Activated T-helper 1 cell treated with anti-CD3 and anti-CD28 coated beads, Interleukin-12 subunit alpha, Interleukin-12 subunit beta, Interleukin-2, Interleukin-4 antibody, amounts not matched to agents 30 ng/mL and 10 ng/mL and 1 ng/mL, durations not matched to agents 14 hours and 24 hours and 36 hours (primary cell): ENCODE data around the gene ITGA5. TPM values are rescaled to one million over a fixed set of nuclear protein-coding genes. Genes with fewer than 3 reads are reported as not detected.

Experiments used
- DNase-seq: peaks from one replicate; pipeline ENCODE4 v3.0.0; 2021; ENCODE audit warnings: low spot score
- H3K27ac Mint-ChIP-seq: one replicate; pipeline ENCODE4 v1.8.0; 2021; ENCODE audit warnings: mild to moderate bottlenecking, mixed read lengths
- H3K27me3 Mint-ChIP-seq: one replicate; pipeline ENCODE4 v1.8.0; 2022; ENCODE audit warnings: mild to moderate bottlenecking, moderate library complexity, mixed read lengths; ENCODE audit not compliant: insufficient read depth
- H3K36me3 Mint-ChIP-seq: one replicate; pipeline ENCODE4 v1.8.0; 2021; ENCODE audit warnings: low read depth, mixed read lengths
- H3K4me1 Mint-ChIP-seq: one replicate; pipeline ENCODE4 v1.8.0; 2021; ENCODE audit warnings: low read depth, mixed read lengths
- H3K4me3 Mint-ChIP-seq: one replicate; pipeline ENCODE4 v1.8.0; 2021; ENCODE audit warnings: mild to moderate bottlenecking, moderate library complexity, mixed read lengths
- H3K9me3 Mint-ChIP-seq: one replicate; pipeline ENCODE4 v1.8.0; 2021; ENCODE audit warnings: mixed read lengths
- intact Hi-C: fragments of 100-400 bp; cut with micrococcal nuclease; formaldehyde crosslinking; loops from one replicate; pipeline ENCODE4 v1.15.1; 2024
- total RNA-seq: library from RNA; stranded (reverse); gene quantifications from 2 replicates; pipeline ENCODE4 v1.2.3, GENCODE V29; 2022

Gene ITGA5
- total RNA-seq, 1 donor from 2014 or later, result 31.2 TPM

DNA sequence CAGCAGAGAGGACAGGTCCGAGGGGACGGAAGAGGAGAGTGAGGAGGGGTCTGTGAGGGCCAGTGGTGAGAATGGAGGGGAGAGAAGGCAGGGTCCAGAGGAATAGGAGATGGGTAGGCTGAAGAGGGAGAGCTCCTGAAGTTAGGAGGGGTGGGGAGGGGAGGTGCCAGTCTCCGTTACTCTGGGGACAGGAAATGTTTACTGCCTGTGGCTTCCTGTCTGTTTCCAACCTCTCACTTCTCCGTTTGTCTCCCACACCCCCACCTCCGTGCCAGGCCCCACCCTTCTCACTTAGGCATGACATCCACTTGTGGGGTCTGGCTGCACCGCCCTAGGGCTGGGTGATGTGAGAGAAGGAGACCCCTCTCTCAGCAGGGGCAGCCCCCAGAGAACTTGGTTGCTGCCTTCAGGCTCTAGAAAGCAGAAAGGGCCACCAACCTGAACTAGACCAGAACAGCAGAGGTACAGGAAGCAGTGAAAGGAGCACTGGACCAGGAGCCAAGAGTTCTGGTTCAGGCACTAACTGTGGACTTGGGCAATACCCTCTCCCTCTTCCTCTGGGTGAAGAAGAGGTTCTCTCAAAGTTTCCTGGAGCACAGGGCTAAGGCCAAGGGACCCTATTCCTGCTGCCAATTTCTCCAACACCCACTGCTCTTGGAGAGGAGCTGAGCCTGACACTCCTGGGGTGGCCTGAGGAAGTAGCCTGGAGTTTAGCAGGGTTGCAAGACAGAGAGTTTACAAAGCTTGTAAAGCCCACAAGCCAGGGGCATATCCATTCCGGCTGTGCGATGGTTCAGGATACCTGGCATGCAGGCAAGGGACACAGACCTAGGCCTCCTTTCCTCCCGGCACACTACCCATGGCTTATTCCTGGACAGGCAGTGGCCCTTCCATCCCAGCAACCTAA lies 5.5 kb downstream of the ITGA5 start:
- peak; percentile 75 for DNase-seq
- H3K36me3 Mint-ChIP-seq, result peaks cover 8% of the 10 kb centered on the region
- no peaks in the 10 kb centered on the region for H3K27me3 Mint-ChIP-seq
- peak overlapping the region; percentile 79 for H3K4me3 Mint-ChIP-seq
- intact Hi-C loops, result loop anchor here (1.0 to 10.0 kb wide), 4 partner anchors 8 to 571 kb away; partner anchors contain the start of gene TESPA1
- H3K27ac Mint-ChIP-seq, result peak overlapping the region; percentile 87
- no peaks in the 10 kb centered on the region for H3K9me3 Mint-ChIP-seq
- H3K4me1 Mint-ChIP-seq, result peaks cover 65% of the 10 kb centered on the region

- intact Hi-C loops, result loop anchor here (1.0 to 10.0 kb wide), 4 partner anchors 9 to 572 kb away; partner anchors contain the start of gene TESPA1
- Mint-ChIP-seq H3K27me3 (no peaks in the 10 kb centered on the region), H3K27ac (peak overlapping the region; percentile 87), H3K36me3 (peaks cover 14% of the 10 kb centered on the region), H3K4me3 (peak overlapping the region; percentile 79), H3K9me3 (no peaks in the 10 kb centered on the region), H3K4me1 (peaks cover 62% of the 10 kb centered on the region)
- no peak for DNase-seq
Observed at GRCh38 chr12:54412786-54413185, 6.3 kb downstream of the ITGA5 start.

GRCh38 chr12:54412348-54412747 lies 6.7 kb downstream of the ITGA5 start:
- peak overlapping the region; percentile 79 for H3K4me3 Mint-ChIP-seq
- H3K9me3 Mint-ChIP-seq, result no peaks in the 10 kb centered on the region
- peak overlapping the region; percentile 87 for H3K27ac Mint-ChIP-seq
- no peak for DNase-seq
- peaks cover 58% of the 10 kb centered on the region for H3K4me1 Mint-ChIP-seq
- intact Hi-C loops, result loop anchor here (2.0 to 10.0 kb wide), 2 partner anchors 54 to 572 kb away; partner anchors contain the start of gene TESPA1
- H3K27me3 Mint-ChIP-seq, result no peaks in the 10 kb centered on the region
- peaks cover 17% of the 10 kb centered on the region for H3K36me3 Mint-ChIP-seq

- intact Hi-C loops, result loop anchor here (2.0 to 10.0 kb wide), 2 partner anchors 53 to 573 kb away; partner anchors contain the start of gene TESPA1
- Mint-ChIP-seq H3K4me1 (peaks cover 51% of the 10 kb centered on the region), H3K27me3 (no peaks in the 10 kb centered on the region), H3K36me3 (peaks cover 24% of the 10 kb centered on the region), H3K4me3 (peak overlapping the region; percentile 50), H3K9me3 (no peaks in the 10 kb centered on the region), H3K27ac (peak overlapping the region; percentile 87)
- DNase-seq, result peak; percentile 44
Observed at GRCh38 chr12:54411391-54412241, 7.5 kb downstream of the ITGA5 start.

- intact Hi-C loops, result no loop called here
- no peak overlapping the region for H3K27ac Mint-ChIP-seq
- H3K36me3 Mint-ChIP-seq, result peaks cover 40% of the 10 kb centered on the region
- peaks cover 40% of the 10 kb centered on the region for H3K4me1 Mint-ChIP-seq
- H3K9me3 Mint-ChIP-seq, result no peaks in the 10 kb centered on the region
- no peak overlapping the region for H3K4me3 Mint-ChIP-seq
- H3K27me3 Mint-ChIP-seq, result no peaks in the 10 kb centered on the region
- DNase-seq, result no peak
Observed at GRCh38 chr12:54409267-54409666, 9.8 kb downstream of the ITGA5 start.

- H3K36me3 Mint-ChIP-seq, result peaks cover 53% of the 10 kb centered on the region
- peaks cover 23% of the 10 kb centered on the region for H3K4me1 Mint-ChIP-seq
- H3K9me3 Mint-ChIP-seq, result no peaks in the 10 kb centered on the region
- DNase-seq, result no peak
- intact Hi-C loops, result no loop called here
- no peak overlapping the region for H3K4me3 Mint-ChIP-seq
- H3K27ac Mint-ChIP-seq, result no peak overlapping the region
- no peaks in the 10 kb centered on the region for H3K27me3 Mint-ChIP-seq
Observed at GRCh38 chr12:54407183-54407905, 11.7 kb downstream of the ITGA5 start.

- Mint-ChIP-seq H3K27ac (no peak overlapping the region), H3K4me1 (peaks cover 9% of the 10 kb centered on the region), H3K27me3 (no peaks in the 10 kb centered on the region), H3K36me3 (peaks cover 59% of the 10 kb centered on the region), H3K9me3 (no peaks in the 10 kb centered on the region), H3K4me3 (no peak overlapping the region)
- DNase-seq, result no peak
- intact Hi-C loops, result no loop called here
Observed at GRCh38 chr12:54405573-54405972, 13.5 kb downstream of the ITGA5 start.

DNA sequence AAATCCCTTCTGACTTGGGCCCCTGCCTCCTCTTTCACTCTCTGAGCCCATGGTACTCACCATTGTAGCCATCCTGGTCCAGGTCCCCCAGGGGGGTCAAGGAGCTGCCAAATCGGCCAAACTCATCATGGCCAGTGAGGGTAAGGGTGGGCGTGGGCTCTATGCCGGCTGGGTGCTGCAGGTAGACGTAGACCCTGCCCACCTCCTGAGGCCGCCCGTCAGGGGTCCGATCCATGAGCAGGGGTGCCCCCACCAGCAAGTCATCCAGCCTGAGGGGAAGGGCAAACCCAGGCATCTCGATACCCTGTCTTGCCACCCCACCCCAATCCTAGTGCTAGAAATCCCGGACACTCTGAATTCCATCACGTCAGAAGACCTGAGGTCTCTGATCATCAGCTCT lies 14.0 kb downstream of the ITGA5 start:
- intact Hi-C loops, result no loop called here
- Mint-ChIP-seq H3K27ac (no peak overlapping the region), H3K36me3 (peaks cover 63% of the 10 kb centered on the region), H3K27me3 (no peaks in the 10 kb centered on the region), H3K9me3 (no peaks in the 10 kb centered on the region), H3K4me3 (no peak overlapping the region), H3K4me1 (peaks cover 9% of the 10 kb centered on the region)
- no peak for DNase-seq

DNA sequence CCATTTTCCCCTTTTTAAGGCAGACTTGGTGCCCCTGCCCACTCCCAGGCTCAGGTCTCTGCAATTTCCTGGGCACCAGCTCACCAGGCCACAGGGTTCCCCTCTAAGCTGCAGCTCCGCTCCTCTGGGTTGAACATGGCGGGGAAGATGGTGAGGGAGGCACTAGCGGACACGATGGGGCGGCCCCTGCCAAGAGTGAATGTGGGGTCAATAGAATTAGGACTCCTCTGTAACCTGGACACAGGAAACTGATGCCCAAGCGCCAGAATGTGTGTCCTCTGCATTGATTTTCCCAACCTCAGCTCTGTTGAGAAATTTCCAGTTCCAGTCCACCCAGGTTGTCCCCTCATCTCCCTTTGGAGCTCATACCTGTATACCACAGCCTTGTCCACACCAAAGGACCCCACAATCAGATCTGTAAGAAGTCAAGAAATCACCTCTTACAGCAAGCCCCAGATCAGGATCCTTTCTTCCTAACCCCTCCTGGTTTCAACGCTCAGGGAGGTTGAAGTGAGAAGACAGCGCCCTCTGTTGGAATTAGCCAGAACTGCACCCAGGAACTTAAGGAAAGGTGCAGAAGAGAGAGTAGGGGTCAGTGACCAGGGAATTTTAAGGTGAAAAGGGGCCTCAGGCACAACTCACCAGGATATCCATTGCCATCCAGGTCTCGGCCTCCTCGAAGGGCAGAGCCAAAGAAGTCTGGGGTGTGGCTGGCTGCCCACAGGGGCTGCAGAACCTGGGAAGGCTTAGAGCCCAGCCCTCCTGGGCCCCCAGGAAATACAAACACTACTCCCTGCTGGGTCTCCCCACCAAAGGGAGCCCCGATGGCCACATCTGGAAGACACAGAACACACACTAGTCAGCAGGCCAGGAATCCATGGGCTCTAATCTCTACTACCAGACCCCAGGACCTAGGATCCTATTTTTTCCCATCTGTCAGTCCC lies 14.7 kb downstream of the ITGA5 start:
- H3K27ac Mint-ChIP-seq, result no peak overlapping the region
- no peaks in the 10 kb centered on the region for H3K9me3 Mint-ChIP-seq
- H3K4me3 Mint-ChIP-seq, result no peak overlapping the region
- peak; percentile 37 for DNase-seq
- H3K27me3 Mint-ChIP-seq, result no peaks in the 10 kb centered on the region
- peaks cover 68% of the 10 kb centered on the region for H3K36me3 Mint-ChIP-seq
- peaks cover 10% of the 10 kb centered on the region for H3K4me1 Mint-ChIP-seq
- intact Hi-C loops, result loop anchor here (1.0 kb wide), 2 partner anchors 15 to 35 kb away; partner anchors contain the start of gene ITGA5

DNA sequence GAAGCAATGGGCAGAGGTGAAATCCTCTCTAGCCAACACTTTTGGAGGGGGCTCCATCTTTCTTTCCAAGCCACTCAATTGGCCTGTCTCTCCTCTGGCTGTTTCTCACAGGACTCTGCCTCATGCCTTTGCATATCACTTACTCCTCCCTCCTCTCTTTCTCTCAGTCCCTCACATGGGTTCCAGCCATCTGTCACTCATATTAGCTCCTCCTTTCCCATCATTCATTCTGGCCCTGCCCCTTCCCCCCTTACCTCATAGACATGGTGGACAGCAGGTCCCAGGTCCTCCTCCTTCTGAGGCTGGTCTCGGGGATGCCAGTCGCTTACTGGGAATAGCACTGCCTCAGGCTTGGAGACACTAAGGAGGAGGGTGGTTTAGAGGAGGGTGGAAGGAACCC lies 17.9 kb downstream of the ITGA5 start:
- Mint-ChIP-seq H3K27me3 (no peaks in the 10 kb centered on the region), H3K36me3 (peaks cover 67% of the 10 kb centered on the region), H3K27ac (no peak overlapping the region)

DNA sequence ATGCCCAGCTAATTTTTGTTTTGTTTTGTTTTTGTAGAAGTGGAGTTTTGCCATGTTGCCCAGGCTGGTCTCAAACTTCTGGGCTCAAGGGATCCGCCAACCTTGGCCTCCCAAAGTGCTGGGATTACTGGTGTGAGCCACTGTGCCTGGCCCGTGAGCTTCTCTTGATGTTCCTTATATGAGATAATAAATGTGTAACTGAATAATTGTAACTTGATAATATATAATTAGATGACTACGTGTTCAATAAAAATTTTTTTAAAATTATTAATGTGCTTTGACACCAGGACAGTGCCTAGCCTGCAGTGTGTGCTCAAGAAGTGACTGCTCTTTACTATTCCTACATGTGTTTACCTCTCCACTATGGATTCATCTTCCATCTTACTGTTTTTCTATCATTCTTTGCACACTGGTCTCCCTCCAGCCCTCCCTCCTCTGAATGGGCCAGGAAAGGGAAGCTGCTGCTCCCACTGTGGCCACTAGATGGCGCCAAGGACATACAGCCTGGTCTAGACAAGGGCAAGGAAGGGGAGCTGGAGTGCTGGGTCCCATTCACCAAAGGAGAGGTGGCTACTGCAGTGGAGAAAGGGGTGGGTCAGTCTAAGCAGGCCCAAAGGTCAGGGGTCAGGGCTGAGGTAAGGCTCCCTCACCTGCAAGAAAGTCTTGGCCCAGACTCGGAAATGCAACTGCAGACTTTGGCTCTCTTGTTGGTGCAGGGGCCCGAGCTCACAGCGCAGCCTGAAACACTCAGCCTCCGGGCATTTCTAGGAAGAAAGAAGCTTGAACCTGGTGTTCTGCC lies 19.9 kb downstream of the ITGA5 start:
- H3K27me3 Mint-ChIP-seq, result no peaks in the 10 kb centered on the region
- DNase-seq, result peak; percentile 75
- H3K36me3 Mint-ChIP-seq, result peaks cover 67% of the 10 kb centered on the region
- H3K9me3 Mint-ChIP-seq, result no peaks in the 10 kb centered on the region
- intact Hi-C loops, result loop anchor here (1.0 kb wide), 3 partner anchors 14 to 98 kb away; partner anchors contain the start of gene NCKAP1L
- no peak overlapping the region for H3K4me3 Mint-ChIP-seq
- peak overlapping the region; percentile 71 for H3K27ac Mint-ChIP-seq
- H3K4me1 Mint-ChIP-seq, result peaks cover 11% of the 10 kb centered on the region

More for the DNA sequence above, 17.9 kb downstream of the ITGA5 start:
- intact Hi-C loops, result no loop called here
- Mint-ChIP-seq H3K9me3 (no peaks in the 10 kb centered on the region), H3K4me3 (no peak overlapping the region), H3K4me1 (peaks cover 14% of the 10 kb centered on the region)
- DNase-seq, result no peak
